ENCODE data around the gene UCHL5. TPM values are rescaled to one million over a fixed set of nuclear protein-coding genes. Genes with fewer than 3 reads are reported as not detected.

Gene UCHL5
- total RNA-seq, 1 donor from 2014 or later, result 20.4 TPM

GRCh38 chr1:193068013-193068412 lies 8.9 kb upstream of the UCHL5 start:
- H3K4me1 ChIP-seq (ENCODE audit: control insufficient read depth in 3 of 3, insufficient read depth in 3 of 3, low read length in 3 of 3), result peaks cover 7 to 8% (median 7%) of the 10 kb centered on the region in 3 donors
- H3K27ac ChIP-seq (ENCODE audit: low read depth, low read length), result no peak overlapping the region
- no peak overlapping the region for H3K4me3 ChIP-seq (ENCODE audit: low read length in 3 of 3)
- peaks cover 0 to 4% (median 0%) of the 10 kb centered on the region in 3 donors for H3K36me3 ChIP-seq (ENCODE audit: control insufficient read depth in 3 of 3, insufficient read depth in 3 of 3, low read length in 3 of 3)
- no peaks in the 10 kb centered on the region for H3K27me3 ChIP-seq (ENCODE audit: control insufficient read depth in 3 of 3, insufficient read depth in 3 of 3, low read length in 3 of 3)
- H3K9ac ChIP-seq (ENCODE audit: low read depth in 1 of 3, low read length in 3 of 3), result no peak overlapping the region
- H3K9me3 ChIP-seq (ENCODE audit: control insufficient read depth in 3 of 3, low read length in 3 of 3), result no peaks in the 10 kb centered on the region

GRCh38 chr1:193066606-193067005 lies 7.4 kb upstream of the UCHL5 start:
- H3K9ac ChIP-seq (ENCODE audit: low read depth in 1 of 3, low read length in 3 of 3), result no peak overlapping the region
- peaks cover 0 to 4% (median 0%) of the 10 kb centered on the region in 3 donors for H3K36me3 ChIP-seq (ENCODE audit: control insufficient read depth in 3 of 3, insufficient read depth in 3 of 3, low read length in 3 of 3)
- H3K4me1 ChIP-seq (ENCODE audit: control insufficient read depth in 3 of 3, insufficient read depth in 3 of 3, low read length in 3 of 3), result peaks cover 7 to 8% (median 7%) of the 10 kb centered on the region in 3 donors
- no peak overlapping the region for H3K27ac ChIP-seq (ENCODE audit: low read depth, low read length)
- H3K27me3 ChIP-seq (ENCODE audit: control insufficient read depth in 3 of 3, insufficient read depth in 3 of 3, low read length in 3 of 3), result no peaks in the 10 kb centered on the region
- H3K9me3 ChIP-seq (ENCODE audit: control insufficient read depth in 3 of 3, low read length in 3 of 3), result no peaks in the 10 kb centered on the region
- H3K4me3 ChIP-seq (ENCODE audit: low read length in 3 of 3), result no peak overlapping the region

DNA sequence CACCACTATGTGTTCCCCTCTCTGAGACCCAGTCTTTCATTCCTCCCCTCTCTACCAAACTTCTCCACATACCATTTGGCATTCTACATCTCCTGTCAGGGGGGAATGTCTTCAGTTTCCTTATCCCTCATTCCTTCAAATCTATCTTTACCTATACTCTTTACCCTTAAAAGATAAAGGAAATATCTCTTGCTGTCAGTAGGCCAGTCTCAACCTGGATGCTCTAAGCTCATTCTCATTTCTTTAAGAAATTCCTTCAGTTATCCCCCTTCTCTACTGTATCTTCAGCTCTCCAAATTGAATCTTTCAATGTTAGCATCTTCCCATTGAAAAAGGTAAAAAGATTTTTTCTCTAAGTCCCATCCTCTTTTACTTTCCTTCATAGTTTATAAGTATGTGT lies 6.8 kb upstream of the UCHL5 start:
- H3K27me3 ChIP-seq (ENCODE audit: control insufficient read depth in 3 of 3, insufficient read depth in 3 of 3, low read length in 3 of 3), result no peaks in the 10 kb centered on the region
- H3K4me1 ChIP-seq (ENCODE audit: control insufficient read depth in 3 of 3, insufficient read depth in 3 of 3, low read length in 3 of 3), result peaks cover 5 to 10% (median 9%) of the 10 kb centered on the region in 3 donors
- H3K4me3 ChIP-seq (ENCODE audit: low read length in 3 of 3), result no peak overlapping the region
- no peak overlapping the region for H3K9ac ChIP-seq (ENCODE audit: low read depth in 1 of 3, low read length in 3 of 3)
- no peak overlapping the region for H3K27ac ChIP-seq (ENCODE audit: low read depth, low read length)
- peaks cover 0 to 4% (median 0%) of the 10 kb centered on the region in 3 donors for H3K36me3 ChIP-seq (ENCODE audit: control insufficient read depth in 3 of 3, insufficient read depth in 3 of 3, low read length in 3 of 3)
- no peaks in the 10 kb centered on the region for H3K9me3 ChIP-seq (ENCODE audit: control insufficient read depth in 3 of 3, low read length in 3 of 3)

DNA sequence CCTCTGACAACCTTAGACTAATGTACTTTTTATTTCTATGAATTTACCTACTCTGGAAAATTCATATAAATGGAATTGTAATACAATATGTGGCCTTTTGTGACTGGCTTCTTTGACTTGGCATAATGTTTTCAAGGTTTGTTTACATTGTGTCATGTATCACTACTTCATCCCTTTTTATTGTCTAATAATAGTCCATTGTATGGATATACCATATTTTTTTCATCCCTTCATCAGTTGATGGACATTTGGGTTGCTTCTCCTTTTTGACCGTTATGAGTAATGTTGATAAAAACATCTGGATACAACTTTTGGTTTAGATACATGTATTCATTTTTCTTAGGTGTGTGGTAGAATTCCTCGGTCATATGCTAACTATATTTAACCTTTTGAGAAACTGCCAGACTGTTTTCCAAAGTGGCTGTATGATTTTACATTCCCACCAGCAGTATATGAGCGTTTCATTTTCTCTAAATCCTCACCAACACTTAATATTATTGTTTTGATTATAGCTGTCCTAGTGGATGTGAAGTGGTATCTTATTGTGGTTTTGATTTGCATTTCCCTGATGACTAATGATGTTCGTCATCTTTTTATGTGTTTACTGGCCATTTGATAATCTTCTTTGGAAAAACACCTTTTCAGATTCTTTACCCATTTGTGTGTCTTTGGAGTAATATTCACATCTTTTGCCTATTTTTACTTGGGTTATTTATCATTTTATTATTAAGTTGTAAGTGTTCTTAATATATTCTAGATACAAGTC lies 3.7 kb upstream of the UCHL5 start:
- H3K9ac ChIP-seq (ENCODE audit: low read depth in 1 of 3, low read length in 3 of 3), result no peak overlapping the region
- H3K27ac ChIP-seq (ENCODE audit: low read depth, low read length), result no peak overlapping the region
- H3K4me1 ChIP-seq (ENCODE audit: control insufficient read depth in 3 of 3, insufficient read depth in 3 of 3, low read length in 3 of 3), result peaks cover 14 to 22% (median 21%) of the 10 kb centered on the region in 3 donors

GRCh38 chr1:193060938-193061337 lies 1.8 kb upstream of the UCHL5 start:
- peaks cover 14 to 31% (median 26%) of the 10 kb centered on the region in 3 donors for H3K4me1 ChIP-seq (ENCODE audit: control insufficient read depth in 3 of 3, insufficient read depth in 3 of 3, low read length in 3 of 3)
- H3K27me3 ChIP-seq (ENCODE audit: control insufficient read depth in 3 of 3, insufficient read depth in 3 of 3, low read length in 3 of 3), result no peaks in the 10 kb centered on the region
- peak overlapping the region; percentile 1 to 99 (median 33) for H3K9ac ChIP-seq (ENCODE audit: low read depth in 1 of 3, low read length in 3 of 3)
- H3K36me3 ChIP-seq (ENCODE audit: control insufficient read depth in 3 of 3, insufficient read depth in 3 of 3, low read length in 3 of 3), result peaks cover 0 to 3% (median 0%) of the 10 kb centered on the region in 3 donors
- no peaks in the 10 kb centered on the region for H3K9me3 ChIP-seq (ENCODE audit: control insufficient read depth in 3 of 3, low read length in 3 of 3)
- H3K4me3 ChIP-seq (ENCODE audit: low read length in 3 of 3), result peak overlapping the region in 2 of 3 donors; percentile 95 to 96
- H3K27ac ChIP-seq (ENCODE audit: low read depth, low read length), result peak overlapping the region; percentile 97

More for the DNA sequence above, 3.7 kb upstream of the UCHL5 start:
- Histone ChIP-seq H3K36me3 (ENCODE audit: control insufficient read depth in 3 of 3, insufficient read depth in 3 of 3, low read length in 3 of 3) (peaks cover 0 to 3% (median 0%) of the 10 kb centered on the region in 3 donors), H3K27me3 (ENCODE audit: control insufficient read depth in 3 of 3, insufficient read depth in 3 of 3, low read length in 3 of 3) (no peaks in the 10 kb centered on the region), H3K4me3 (ENCODE audit: low read length in 3 of 3) (no peak overlapping the region), H3K9me3 (ENCODE audit: control insufficient read depth in 3 of 3, low read length in 3 of 3) (no peaks in the 10 kb centered on the region)

GRCh38 chr1:193060406-193060805 lies 1.2 kb upstream of the UCHL5 start:
- H3K4me3 ChIP-seq (ENCODE audit: low read length in 3 of 3), result peak overlapping the region; percentile 95 to 96 (median 96)
- H3K4me1 ChIP-seq (ENCODE audit: control insufficient read depth in 3 of 3, insufficient read depth in 3 of 3, low read length in 3 of 3), result peaks cover 14 to 31% (median 26%) of the 10 kb centered on the region in 3 donors
- peaks cover 0 to 3% (median 0%) of the 10 kb centered on the region in 3 donors for H3K36me3 ChIP-seq (ENCODE audit: control insufficient read depth in 3 of 3, insufficient read depth in 3 of 3, low read length in 3 of 3)
- H3K27ac ChIP-seq (ENCODE audit: low read depth, low read length), result peak overlapping the region; percentile 97
- no peaks in the 10 kb centered on the region for H3K27me3 ChIP-seq (ENCODE audit: control insufficient read depth in 3 of 3, insufficient read depth in 3 of 3, low read length in 3 of 3)
- H3K9me3 ChIP-seq (ENCODE audit: control insufficient read depth in 3 of 3, low read length in 3 of 3), result no peaks in the 10 kb centered on the region
- peak overlapping the region; percentile 97 to 99 (median 99) for H3K9ac ChIP-seq (ENCODE audit: low read depth in 1 of 3, low read length in 3 of 3)

- H3K4me3 ChIP-seq (ENCODE audit: low read length in 3 of 3), result peak overlapping the region; percentile 95 to 96 (median 96)
- H3K27me3 ChIP-seq (ENCODE audit: control insufficient read depth in 3 of 3, insufficient read depth in 3 of 3, low read length in 3 of 3), result no peaks in the 10 kb centered on the region
- peaks cover 0 to 3% (median 0%) of the 10 kb centered on the region in 3 donors for H3K36me3 ChIP-seq (ENCODE audit: control insufficient read depth in 3 of 3, insufficient read depth in 3 of 3, low read length in 3 of 3)
- peak overlapping the region; percentile 97 for H3K27ac ChIP-seq (ENCODE audit: low read depth, low read length)
- H3K9ac ChIP-seq (ENCODE audit: low read depth in 1 of 3, low read length in 3 of 3), result peak overlapping the region; percentile 97 to 99 (median 99)
- H3K9me3 ChIP-seq (ENCODE audit: control insufficient read depth in 3 of 3, low read length in 3 of 3), result no peaks in the 10 kb centered on the region
- H3K4me1 ChIP-seq (ENCODE audit: control insufficient read depth in 3 of 3, insufficient read depth in 3 of 3, low read length in 3 of 3), result peaks cover 14 to 31% (median 26%) of the 10 kb centered on the region in 3 donors
These were observed 899 bp upstream of the UCHL5 start for GRCh38 chr1:193060115-193060403.

DNA sequence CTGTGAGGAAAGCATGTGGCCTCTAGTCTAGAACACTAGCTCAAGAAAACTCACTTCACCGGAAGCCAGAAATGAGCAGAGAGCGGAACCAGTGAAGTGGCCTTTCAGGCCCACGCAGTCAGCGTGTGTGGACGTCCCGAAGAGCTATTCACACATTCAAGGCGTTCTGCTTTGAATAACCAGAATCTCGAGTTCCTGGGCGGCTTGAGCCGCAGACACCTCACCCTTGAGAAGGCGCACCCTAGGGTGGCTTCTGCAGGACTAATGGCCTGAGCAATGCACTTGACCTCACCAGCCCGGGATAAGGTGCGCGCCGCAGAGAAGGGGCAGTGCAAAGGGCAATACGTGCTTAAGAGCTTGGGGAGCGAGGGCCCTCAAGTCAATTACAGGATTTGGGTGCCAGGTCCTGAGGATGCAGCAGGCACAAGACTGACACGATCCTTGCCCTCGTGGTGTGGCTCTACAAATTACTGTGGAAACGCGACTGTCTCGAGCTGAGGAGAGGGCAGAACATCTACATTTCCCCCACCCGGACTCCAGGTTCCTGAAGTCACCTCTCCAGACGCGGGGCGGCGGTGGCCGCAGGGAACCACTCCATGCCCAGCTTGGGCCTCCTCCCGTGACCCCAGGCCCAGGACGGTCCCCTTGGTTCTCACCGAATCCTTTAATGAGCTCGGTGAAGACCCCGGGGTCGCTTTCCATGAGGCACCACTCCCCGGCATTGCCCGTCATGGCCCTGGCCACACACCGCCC lies 455 bp downstream of the UCHL5 start:
- Histone ChIP-seq H3K9ac (ENCODE audit: low read depth in 1 of 3, low read length in 3 of 3) (peak overlapping the region; percentile 97 to 99 (median 99)), H3K36me3 (ENCODE audit: control insufficient read depth in 3 of 3, insufficient read depth in 3 of 3, low read length in 3 of 3) (peaks cover 0 to 3% (median 0%) of the 10 kb centered on the region in 3 donors), H3K27me3 (ENCODE audit: control insufficient read depth in 3 of 3, insufficient read depth in 3 of 3, low read length in 3 of 3) (no peaks in the 10 kb centered on the region), H3K4me1 (ENCODE audit: control insufficient read depth in 3 of 3, insufficient read depth in 3 of 3, low read length in 3 of 3) (peaks cover 14 to 31% (median 26%) of the 10 kb centered on the region in 3 donors), H3K4me3 (ENCODE audit: low read length in 3 of 3) (peak overlapping the region; percentile 95 to 96 (median 96)), H3K9me3 (ENCODE audit: control insufficient read depth in 3 of 3, low read length in 3 of 3) (no peaks in the 10 kb centered on the region), H3K27ac (ENCODE audit: low read depth, low read length) (peak overlapping the region; percentile 97)

- H3K4me3 ChIP-seq (ENCODE audit: low read length in 3 of 3), result no peak overlapping the region
- H3K27ac ChIP-seq (ENCODE audit: low read depth, low read length), result no peak overlapping the region
- peaks cover 7 to 20% (median 13%) of the 10 kb centered on the region in 3 donors for H3K4me1 ChIP-seq (ENCODE audit: control insufficient read depth in 3 of 3, insufficient read depth in 3 of 3, low read length in 3 of 3)
- H3K36me3 ChIP-seq (ENCODE audit: control insufficient read depth in 3 of 3, insufficient read depth in 3 of 3, low read length in 3 of 3), result peaks cover 0 to 11% (median 6%) of the 10 kb centered on the region in 3 donors
- H3K9ac ChIP-seq (ENCODE audit: low read depth in 1 of 3, low read length in 3 of 3), result no peak overlapping the region
- H3K27me3 ChIP-seq (ENCODE audit: control insufficient read depth in 3 of 3, insufficient read depth in 3 of 3, low read length in 3 of 3), result no peaks in the 10 kb centered on the region
- no peaks in the 10 kb centered on the region for H3K9me3 ChIP-seq (ENCODE audit: control insufficient read depth in 3 of 3, low read length in 3 of 3)
These were observed 4.9 kb downstream of the UCHL5 start for GRCh38 chr1:193054169-193054675.
